Caki2 (cell line): Measurements from ENCODE around the gene XPO6. TPM values are rescaled to one million over a fixed set of nuclear protein-coding genes. Genes with fewer than 3 reads are reported as not detected.

ENCODE experiments used
- DNase-seq: peaks from one replicate; pipeline ENCODE4 v3.0.0-alpha.2; 2015; ENCODE audit warnings: low read depth
- in situ Hi-C: cut with HindIII; loops from 2 replicates; pipeline ENCODE4 v1.10.0; 2016; ENCODE audit warnings: low sequenced_read_pairs, low pct_unique_long_range_greater_than_20kb, mixed read lengths
- total RNA-seq: library from RNA; depleted of rRNA; stranded (reverse); fragments of >200 nt; shearing (Covaris generic); gene quantifications from 2 replicates; pipeline ENCODE4 v1.2.3, GENCODE V29; 2014; ENCODE audit warnings: low replicate concordance

XPO6 gene
- total RNA-seq, 1 experiment from 2014 or later, result 122 TPM

- in situ Hi-C loops, result no loop called here
Observed at GRCh38 chr16:28166394-28167208, 45.2 kb downstream of the XPO6 start.

DNA sequence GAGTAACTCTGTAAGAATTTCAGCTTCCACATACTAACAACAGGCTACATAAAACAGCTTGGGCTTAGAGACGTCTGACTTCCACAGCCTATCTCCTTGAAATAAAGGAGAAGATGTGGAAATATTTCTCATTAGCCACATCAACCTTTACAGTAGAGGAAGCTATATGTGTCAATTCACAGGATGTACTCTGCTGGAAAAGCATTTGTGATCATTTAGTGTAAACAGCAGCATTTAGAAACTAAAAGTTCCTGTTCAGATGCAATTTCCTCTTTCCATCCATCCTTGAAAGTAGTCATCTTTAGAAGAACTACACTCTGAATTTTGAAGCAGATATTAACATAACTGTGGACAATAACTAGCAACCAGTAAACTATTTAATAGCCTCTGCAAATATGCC, 46.2 kb downstream of the XPO6 start:
- in situ Hi-C loops, result no loop called here
- DNase-seq, result no peak

More at GRCh38 chr16:28166394-28167208, 45.2 kb downstream of the XPO6 start:
- peak; percentile 57 for DNase-seq

- in situ Hi-C loops, result no loop called here
- DNase-seq, result no peak
Observed at GRCh38 chr16:28164140-28164539, 47.6 kb downstream of the XPO6 start.

DNA sequence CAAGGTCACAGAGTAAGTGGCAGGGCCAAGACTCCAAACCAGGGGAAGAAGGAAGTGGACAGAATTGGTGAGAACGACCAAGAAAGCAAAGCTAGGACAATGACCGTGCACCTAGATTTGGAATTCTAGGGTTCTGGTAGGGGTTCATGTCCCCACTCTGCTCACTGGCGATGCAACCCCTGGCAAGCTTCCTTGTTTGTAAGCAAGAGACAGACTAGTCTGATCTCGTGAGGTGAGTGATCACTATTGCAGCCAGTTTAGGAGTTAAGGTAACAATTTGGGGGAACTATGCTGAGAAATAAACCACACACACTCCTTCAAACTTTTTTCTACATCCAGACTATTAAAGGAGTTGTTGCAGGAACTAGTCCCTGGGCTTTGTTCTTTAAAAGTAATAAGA, 48.1 kb downstream of the XPO6 start:
- DNase-seq, result no peak
- in situ Hi-C loops, result no loop called here

DNA sequence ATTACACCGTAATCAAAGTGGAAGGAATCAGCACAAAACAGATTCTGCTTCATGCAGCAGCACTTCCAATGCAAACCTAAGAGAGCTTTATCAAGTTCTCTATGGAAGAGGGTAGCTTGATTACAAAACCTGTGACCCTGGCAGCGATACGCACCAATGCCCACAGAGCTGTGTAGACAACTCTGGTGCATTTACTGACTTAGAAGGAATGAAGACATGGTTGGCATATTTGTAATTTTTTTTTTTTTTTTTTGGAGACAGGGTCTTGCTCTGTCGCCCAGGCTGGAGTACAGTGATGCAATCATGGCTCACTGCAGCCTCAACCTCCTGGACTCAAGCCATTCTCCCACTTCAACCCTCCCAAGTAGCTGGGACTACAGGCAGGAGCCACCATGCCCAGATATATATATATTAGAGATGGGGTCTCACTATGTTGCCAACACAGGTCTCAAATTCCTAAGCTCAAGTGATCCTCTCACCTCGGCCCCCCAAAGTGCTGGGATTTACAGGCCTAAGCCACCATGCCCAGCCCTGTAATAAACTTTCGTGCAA, 49.4 kb downstream of the XPO6 start:
- in situ Hi-C loops, result no loop called here
- DNase-seq, result peak; percentile 57

- DNase-seq, result no peak
- in situ Hi-C loops, result no loop called here
Observed at GRCh38 chr16:28161626-28162025, 50.1 kb downstream of the XPO6 start.

- DNase-seq, result no peak
- in situ Hi-C loops, result no loop called here
Observed at GRCh38 chr16:28158136-28158535, 53.6 kb downstream of the XPO6 start.

DNA sequence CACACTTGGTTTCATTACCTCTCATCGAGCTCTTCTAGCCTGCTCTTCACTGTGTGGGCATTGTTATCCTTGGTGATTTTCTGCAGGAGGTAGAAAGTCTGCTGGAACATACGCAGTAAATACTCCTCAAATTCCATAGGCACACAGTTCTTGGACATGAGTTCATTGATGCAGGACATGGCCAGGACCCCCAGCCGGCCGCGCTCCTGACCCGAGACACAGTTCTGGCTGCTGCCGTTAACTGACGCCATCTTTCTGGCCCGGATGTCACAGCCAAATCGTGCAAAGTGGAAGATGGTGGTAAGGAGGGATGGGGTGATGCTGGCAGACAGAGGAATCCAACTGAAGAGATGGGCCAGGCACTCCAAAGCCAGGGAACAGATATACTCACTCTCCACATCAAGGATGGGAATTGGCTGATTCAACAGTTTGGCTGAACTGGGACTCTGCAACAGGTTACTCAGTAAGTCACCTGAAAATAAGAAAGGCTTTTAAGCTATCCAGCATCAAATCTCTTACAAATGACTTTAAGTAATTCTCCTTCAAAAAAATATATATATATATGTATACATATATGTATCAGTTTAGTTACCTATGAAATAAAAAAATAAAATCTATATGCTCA, 55.6 kb downstream of the XPO6 start:
- in situ Hi-C loops, result no loop called here

DNA sequence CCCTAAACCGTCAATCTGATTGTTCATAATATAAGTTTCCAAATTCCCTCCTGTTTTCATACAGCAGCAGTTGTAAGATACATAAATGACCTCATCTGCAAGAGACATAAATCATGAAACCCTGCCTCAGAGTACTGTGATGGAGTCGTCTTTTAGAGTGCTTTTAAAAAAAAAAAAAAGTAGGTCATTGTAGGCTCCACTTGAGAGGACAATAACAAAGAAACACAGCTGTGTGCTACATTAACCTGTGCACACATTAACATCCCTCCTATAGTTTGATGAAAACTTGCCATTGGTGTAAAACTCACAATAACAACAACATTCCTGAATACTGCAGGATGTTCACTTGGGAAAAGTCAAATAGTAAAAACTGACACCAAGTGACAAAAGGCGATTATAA, 56.5 kb downstream of the XPO6 start:
- in situ Hi-C loops, result no loop called here
- DNase-seq, result no peak

More for the DNA sequence above, 55.6 kb downstream of the XPO6 start:
- DNase-seq, result no peak

DNA sequence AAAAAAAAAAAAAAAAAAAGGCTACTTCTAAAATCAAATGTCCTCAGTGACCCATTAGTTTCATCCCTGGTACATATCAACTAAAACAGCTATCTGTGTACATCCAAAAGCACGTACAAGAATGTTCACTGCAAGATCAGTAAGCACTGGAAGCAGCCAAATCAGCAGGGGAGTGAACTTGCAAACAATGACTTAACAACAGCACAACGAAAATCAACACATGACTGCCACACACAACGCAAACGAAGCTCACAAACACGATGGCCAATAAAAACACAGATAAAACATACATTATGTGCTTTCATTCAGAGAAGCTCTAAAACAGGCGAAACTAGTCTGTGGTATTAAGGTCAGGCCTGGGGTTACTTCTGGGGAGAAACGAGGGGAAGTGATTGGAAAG, 60.6 kb downstream of the XPO6 start:
- in situ Hi-C loops, result no loop called here
- no peak for DNase-seq

- in situ Hi-C loops, result no loop called here
- DNase-seq, result no peak
Observed at GRCh38 chr16:28149011-28149888, 62.5 kb downstream of the XPO6 start.

DNA sequence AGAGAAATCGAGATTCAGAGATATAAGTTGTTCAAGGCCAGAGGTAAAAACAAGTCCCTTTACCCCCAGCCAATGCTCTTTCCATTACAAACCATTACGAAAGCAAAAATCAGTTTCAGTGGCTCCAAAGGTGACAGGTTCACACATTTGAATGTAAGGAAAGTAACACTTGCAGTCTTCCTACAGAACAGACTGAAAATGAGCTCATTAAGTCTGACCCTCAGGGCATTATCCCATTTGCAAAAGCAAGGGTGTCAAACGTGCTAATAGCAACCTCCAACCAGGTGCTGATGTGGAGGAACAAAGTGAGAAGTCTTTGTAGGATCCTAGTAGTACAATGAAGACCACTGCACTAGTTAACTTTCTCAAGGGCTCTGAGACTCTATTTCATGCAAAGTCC, 65.2 kb downstream of the XPO6 start:
- no peak for DNase-seq
- in situ Hi-C loops, result no loop called here

- in situ Hi-C loops, result no loop called here
- no peak for DNase-seq
Observed at GRCh38 chr16:28145796-28146195, 66.0 kb downstream of the XPO6 start.

GRCh38 chr16:28140788-28141618, 70.8 kb downstream of the XPO6 start:
- in situ Hi-C loops, result no loop called here

DNA sequence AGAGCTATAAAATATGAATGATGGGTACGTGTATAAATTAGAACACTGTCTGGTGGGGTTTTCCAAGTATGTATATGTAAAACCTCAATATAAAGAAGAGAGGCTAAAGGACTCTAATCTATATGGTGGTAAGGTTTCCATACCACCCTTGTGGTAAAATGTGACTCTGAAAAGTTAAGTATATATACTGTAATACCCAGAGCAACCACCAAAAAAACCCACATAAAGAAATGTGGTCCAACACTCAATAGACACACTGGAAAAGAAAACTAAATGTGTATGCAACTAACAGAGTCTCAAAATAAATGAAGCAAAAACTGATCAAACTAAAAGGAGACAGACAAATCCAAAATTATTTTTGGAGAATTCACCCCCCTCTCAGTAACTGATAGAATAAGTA, 72.2 kb downstream of the XPO6 start:
- DNase-seq, result no peak
- in situ Hi-C loops, result no loop called here

More at GRCh38 chr16:28140788-28141618, 70.8 kb downstream of the XPO6 start:
- no peak for DNase-seq

DNA sequence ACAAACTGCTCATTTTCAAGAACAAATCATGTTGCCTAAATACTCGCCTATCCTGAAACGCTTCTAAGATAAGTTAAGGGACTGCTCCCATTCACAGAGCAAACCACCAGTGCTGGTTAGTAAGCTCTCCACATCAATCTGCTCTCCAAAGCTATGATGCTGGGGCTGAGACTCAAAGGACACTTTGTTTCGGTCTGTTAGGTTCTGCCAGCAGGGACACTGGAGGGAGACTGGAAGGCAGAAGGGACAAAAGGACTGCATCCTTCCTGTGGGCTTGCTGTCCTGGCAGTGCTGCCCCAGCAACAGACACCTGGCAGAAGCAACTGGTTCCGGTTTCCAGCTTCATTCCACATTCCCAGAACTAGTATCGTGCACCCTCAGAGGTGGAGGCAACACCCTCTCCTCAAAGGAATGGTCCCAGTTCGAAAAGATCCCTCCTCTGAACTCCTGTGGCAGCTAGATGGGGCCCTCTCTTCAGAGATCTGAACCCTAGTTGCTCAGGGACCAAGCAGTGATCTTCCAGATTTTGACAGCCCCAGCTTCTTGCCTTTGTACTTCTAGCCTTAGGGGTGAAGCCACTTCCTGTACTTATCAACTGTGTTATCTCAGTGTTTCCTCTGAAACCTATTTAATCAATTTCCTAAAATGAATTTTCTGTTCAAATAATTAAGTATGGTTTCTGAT, 74.9 kb downstream of the XPO6 start:
- DNase-seq, result no peak
- in situ Hi-C loops, result no loop called here

- DNase-seq, result no peak
- in situ Hi-C loops, result no loop called here
Observed at GRCh38 chr16:28133666-28134065, 78.1 kb downstream of the XPO6 start.
